Testis (tissue), 3 donors: Measurements from ENCODE around the gene MKRN1. TPM values are rescaled to one million over a fixed set of nuclear protein-coding genes. Genes with fewer than 3 reads are reported as not detected.

Experiments
- DNase-seq: peaks from one replicate; pipeline ENCODE4 v3.0.0-alpha.2; 2019
- H3K27ac ChIP-seq, 2 donors: fragments of 200-600 bp; sonication (generic); one replicate each; pipeline ENCODE4 v1.5.1; 2019
- H3K27me3 ChIP-seq: fragments of 200-600 bp; sonication (generic); one replicate; pipeline ENCODE4 v1.5.1; 2019
- H3K36me3 ChIP-seq: fragments of 200-600 bp; sonication (generic); one replicate; pipeline ENCODE4 v1.5.1; 2017; ENCODE audit warnings: low read depth; ENCODE audit errors: missing control alignments
- H3K4me1 ChIP-seq: fragments of 200-600 bp; sonication (generic); one replicate; pipeline ENCODE4 v1.5.1; 2019
- H3K4me3 ChIP-seq, 2 donors: fragments of 200-600 bp; sonication (generic); one replicate each; pipeline ENCODE4 v1.5.1; 2017 to 2019
- H3K9me3 ChIP-seq: fragments of 200-600 bp; sonication (generic); one replicate; pipeline ENCODE4 v1.5.1; 2017
- POLR2A ChIP-seq: fragments of 450-650 bp; IDR thresholded peaks from one replicate; pipeline ENCODE4 v1.6.1; 2017; ENCODE audit warnings: antibody characterized with exemption, mild to moderate bottlenecking, moderate library complexity
- WGBS, 2 donors: methylation state at CpG; one replicate each; pipeline ENCODE4 v1.1.5; 2018; 5-methylcytosine and 5-hydroxymethylcytosine counted together
- intact Hi-C: fragments of 100-400 bp; cut with DNase I; formaldehyde crosslinking; loops from one replicate; pipeline ENCODE4 v1.15.1; 2023; ENCODE audit warnings: low total_unique reads
- polyA plus RNA-seq: library from polyadenylated mRNA; stranded (reverse); fragments of 350-450 nt; fragmentation: Illumina TruSeq; extraction: RNeasy Lipid Tissue Mini Kit (QIAGEN cat#74804); gene quantifications from one replicate; pipeline ENCODE4 v1.2.3, GENCODE V29; 2014; ENCODE audit warnings: low read depth, low replicate concordance; ENCODE audit not compliant: insufficient read depth
- total RNA-seq, 2 donors: library from RNA; depleted of rRNA; stranded (reverse); fragments of >200 nt; gene quantifications; one replicate each; pipeline ENCODE4 v1.2.3, GENCODE V29; 2016
- TF ChIP-seq, protein P1 (sequence below), 3 experiments: fragments of 450-650 bp in 2 of 3; fragments of 200-600 bp in 1 of 3; sonication (generic) in 1 of 3; IDR thresholded peaks; one replicate each; pipeline ENCODE4 v1.5.1; 2016 to 2019; ENCODE audit warnings: antibody characterized with exemption in 3 of 3, mild to moderate bottlenecking in 2 of 3, moderate library complexity in 1 of 3

Gene MKRN1
- total and polyA plus RNA-seq, 3 donors from 2014 or later: 142 to 320 (median 158) TPM

DNA sequence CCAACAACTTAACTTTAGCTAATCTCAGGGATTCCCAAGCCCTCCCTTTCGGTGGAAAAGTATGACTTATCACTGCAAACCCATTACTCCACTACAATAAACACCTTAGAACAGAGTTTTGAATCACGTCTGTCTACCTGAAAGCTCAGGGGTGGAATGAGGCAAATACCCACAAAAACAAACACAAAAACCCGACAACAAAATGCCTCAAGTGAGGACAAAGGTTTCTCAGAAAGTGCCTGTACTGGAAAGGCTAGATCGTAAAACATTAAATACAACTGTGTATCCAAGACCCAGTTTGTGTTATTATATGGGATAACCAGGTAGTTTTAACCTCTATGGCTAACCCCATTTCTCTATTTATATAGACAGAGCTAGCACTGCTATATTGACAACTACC lies 26.0 kb downstream of the MKRN1 start:
- H3K9me3 ChIP-seq: no peaks in the 10 kb centered on the region
- no peaks in the 10 kb centered on the region for H3K27me3 ChIP-seq
- no peaks in the 10 kb centered on the region for H3K36me3 ChIP-seq
- WGBS, 2 donors: 89 to 94% methylated on average over 4 of the region's 4 CpGs
- TF ChIP-seq POLR2A: no peak
- TF ChIP-seq, protein P1, sequence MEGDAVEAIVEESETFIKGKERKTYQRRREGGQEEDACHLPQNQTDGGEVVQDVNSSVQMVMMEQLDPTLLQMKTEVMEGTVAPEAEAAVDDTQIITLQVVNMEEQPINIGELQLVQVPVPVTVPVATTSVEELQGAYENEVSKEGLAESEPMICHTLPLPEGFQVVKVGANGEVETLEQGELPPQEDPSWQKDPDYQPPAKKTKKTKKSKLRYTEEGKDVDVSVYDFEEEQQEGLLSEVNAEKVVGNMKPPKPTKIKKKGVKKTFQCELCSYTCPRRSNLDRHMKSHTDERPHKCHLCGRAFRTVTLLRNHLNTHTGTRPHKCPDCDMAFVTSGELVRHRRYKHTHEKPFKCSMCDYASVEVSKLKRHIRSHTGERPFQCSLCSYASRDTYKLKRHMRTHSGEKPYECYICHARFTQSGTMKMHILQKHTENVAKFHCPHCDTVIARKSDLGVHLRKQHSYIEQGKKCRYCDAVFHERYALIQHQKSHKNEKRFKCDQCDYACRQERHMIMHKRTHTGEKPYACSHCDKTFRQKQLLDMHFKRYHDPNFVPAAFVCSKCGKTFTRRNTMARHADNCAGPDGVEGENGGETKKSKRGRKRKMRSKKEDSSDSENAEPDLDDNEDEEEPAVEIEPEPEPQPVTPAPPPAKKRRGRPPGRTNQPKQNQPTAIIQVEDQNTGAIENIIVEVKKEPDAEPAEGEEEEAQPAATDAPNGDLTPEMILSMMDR (IDR thresholded peaks at IDR 0.05): no peak
- no peak overlapping the region for H3K4me3 ChIP-seq
- no peak for DNase-seq
- no peak overlapping the region for H3K27ac ChIP-seq
- intact Hi-C loops: no loop called here
- no peaks in the 10 kb centered on the region for H3K4me1 ChIP-seq

DNA sequence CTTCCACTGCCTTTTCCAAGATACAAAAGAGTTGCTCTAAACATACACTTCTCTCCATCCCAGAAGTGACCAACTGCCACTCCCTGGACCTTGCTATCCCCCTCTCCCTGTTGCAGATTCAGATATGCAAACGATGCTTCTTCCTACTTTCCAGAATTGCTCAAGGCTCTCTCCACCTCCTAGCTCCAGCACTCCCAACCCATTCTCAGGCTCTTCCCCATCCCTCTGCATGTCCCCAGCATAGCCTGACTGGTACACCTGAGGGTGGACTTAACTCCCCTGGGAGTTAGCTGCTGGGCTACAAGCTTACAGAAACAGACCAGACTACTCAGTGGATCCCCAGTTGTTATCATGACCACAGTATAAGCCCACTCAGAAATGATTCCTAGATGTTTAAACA lies 27.6 kb downstream of the MKRN1 start:
- no peak overlapping the region for H3K4me3 ChIP-seq
- WGBS, 2 donors: 54 to 69% methylated on average over 1 of the region's 1 CpG
- no peak for DNase-seq
- no peaks in the 10 kb centered on the region for H3K36me3 ChIP-seq
- no peaks in the 10 kb centered on the region for H3K27me3 ChIP-seq
- H3K27ac ChIP-seq: no peak overlapping the region
- no peak for TF ChIP-seq POLR2A
- TF ChIP-seq, protein P1 (IDR thresholded peaks at IDR 0.05): no peak
- H3K9me3 ChIP-seq: no peaks in the 10 kb centered on the region
- intact Hi-C loops: no loop called here
- H3K4me1 ChIP-seq: no peaks in the 10 kb centered on the region

DNA sequence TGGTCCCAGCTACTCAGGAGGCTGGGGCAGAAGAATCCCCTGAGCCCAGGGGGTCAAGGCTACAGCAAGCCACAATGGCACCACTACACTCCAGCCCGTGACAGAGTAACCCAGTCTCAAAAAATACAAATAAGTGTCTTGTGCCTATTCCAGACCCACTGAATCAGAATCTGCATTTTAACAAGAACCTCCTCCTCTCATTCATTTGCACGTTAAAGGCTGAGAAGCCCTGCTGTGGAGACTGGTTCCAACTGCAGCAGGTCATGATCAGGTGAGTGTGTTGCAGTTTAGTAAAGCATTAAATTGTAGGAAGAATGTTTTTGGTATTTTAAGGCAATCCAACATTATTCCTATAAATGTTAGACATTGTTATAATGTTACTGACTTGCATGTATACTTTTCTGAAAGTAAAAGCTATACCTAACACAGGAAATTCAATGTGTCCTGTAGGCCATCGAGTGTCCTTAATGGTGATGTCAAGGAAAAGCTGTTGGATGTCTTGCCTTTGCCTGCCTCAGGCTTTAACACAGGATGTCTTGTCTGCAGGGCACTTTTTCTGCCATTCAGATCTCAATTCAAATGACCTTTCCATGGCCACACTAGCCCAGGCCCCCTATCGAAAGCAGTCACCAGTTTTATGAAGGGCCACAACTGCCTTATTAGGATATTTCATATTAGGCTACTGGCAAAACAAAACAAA lies 30.4 kb downstream of the MKRN1 start:
- no peaks in the 10 kb centered on the region for H3K9me3 ChIP-seq
- intact Hi-C loops: no loop called here
- no peaks in the 10 kb centered on the region for H3K36me3 ChIP-seq
- no peaks in the 10 kb centered on the region for H3K4me1 ChIP-seq
- H3K27me3 ChIP-seq: no peaks in the 10 kb centered on the region
- WGBS, 2 donors: 81 to 85% methylated on average over 4 of the region's 4 CpGs
- TF ChIP-seq POLR2A: no peak
- TF ChIP-seq, protein P1 (IDR thresholded peaks at IDR 0.05): no peak
- H3K4me3 ChIP-seq: no peak overlapping the region
- H3K27ac ChIP-seq: no peak overlapping the region
- DNase-seq: no peak

GRCh38 chr7:140447841-140448240 lies 31.5 kb downstream of the MKRN1 start:
- Histone ChIP-seq H3K4me3 (no peak overlapping the region), H3K4me1 (no peaks in the 10 kb centered on the region), H3K27ac (no peak overlapping the region), H3K27me3 (no peaks in the 10 kb centered on the region), H3K36me3 (no peaks in the 10 kb centered on the region), H3K9me3 (no peaks in the 10 kb centered on the region)
- no peak for TF ChIP-seq POLR2A
- TF ChIP-seq, protein P1 (IDR thresholded peaks at IDR 0.05): no peak
- intact Hi-C loops: no loop called here
- 86% methylated on average over 7 of the region's 7 CpGs for WGBS, 2 donors
- DNase-seq: no peak

- H3K4me3 ChIP-seq: no peak overlapping the region
- intact Hi-C loops: no loop called here
- no peak for DNase-seq
- no peak overlapping the region for H3K27ac ChIP-seq
- no peaks in the 10 kb centered on the region for H3K36me3 ChIP-seq
- no peak for TF ChIP-seq POLR2A
- TF ChIP-seq, protein P1 (IDR thresholded peaks at IDR 0.05): no peak
- H3K27me3 ChIP-seq: no peaks in the 10 kb centered on the region
- no peaks in the 10 kb centered on the region for H3K4me1 ChIP-seq
- WGBS, 2 donors: 96 to 99% methylated on average over 8 to 11 of the region's 11 CpGs
- H3K9me3 ChIP-seq: no peaks in the 10 kb centered on the region
Measured at GRCh38 chr7:140446467-140446866, 32.8 kb downstream of the MKRN1 start.
